Stimulated activated CD8-positive, alpha-beta memory T cell treated with anti-CD3 and anti-CD28 coated beads, Interleukin-2, amount 100 ng/mL, for 48 hours (primary cell): Measurements from ENCODE around the gene FBXO15.

Experiments
- DNase-seq, 2 donors: peaks; one replicate each; pipeline ENCODE4 v3.0.0-alpha.2; 2020; ENCODE audit warnings: low read depth in 2 of 2

FBXO15 gene

GRCh38 chr18:74113711-74114110 is 33.9 kb downstream of the FBXO15 start:
- no peak for DNase-seq

GRCh38 chr18:74110976-74111375 is 36.7 kb downstream of the FBXO15 start:
- no peak for DNase-seq

- no peak for DNase-seq
Measured at GRCh38 chr18:74110149-74110548, 37.5 kb downstream of the FBXO15 start.

GRCh38 chr18:74108460-74108859 is 39.2 kb downstream of the FBXO15 start:
- no peak for DNase-seq

GRCh38 chr18:74097803-74098202 is 49.8 kb downstream of the FBXO15 start:
- DNase-seq = no peak

- no peak for DNase-seq
Measured at GRCh38 chr18:74092922-74093321, 54.7 kb downstream of the FBXO15 start.

- DNase-seq = no peak
Measured at GRCh38 chr18:74084184-74084855, 63.3 kb downstream of the FBXO15 start.

GRCh38 chr18:74083557-74083952 is 64.1 kb downstream of the FBXO15 start:
- no peak for DNase-seq

GRCh38 chr18:74082742-74083556 is 64.7 kb downstream of the FBXO15 start:
- no peak for DNase-seq

GRCh38 chr18:74081966-74082741 is 65.5 kb downstream of the FBXO15 start:
- peak; percentile 41 to 50 for DNase-seq

GRCh38 chr18:74078257-74078656 is 69.4 kb downstream of the FBXO15 start:
- no peak for DNase-seq

GRCh38 chr18:74074668-74075564 is 72.7 kb downstream of the FBXO15 start:
- DNase-seq = no peak

- DNase-seq = no peak
Measured at GRCh38 chr18:74073957-74074667, 73.5 kb downstream of the FBXO15 start.

- DNase-seq = no peak
Measured at GRCh38 chr18:74069178-74070050, 78.2 kb downstream of the FBXO15 start.

- DNase-seq = no peak
Measured at GRCh38 chr18:74068296-74068695, 79.3 kb downstream of the FBXO15 start.

GRCh38 chr18:74066018-74066417 is 81.6 kb downstream of the FBXO15 start:
- DNase-seq = no peak

- no peak for DNase-seq
Measured at GRCh38 chr18:74065366-74065765, 82.3 kb downstream of the FBXO15 start.

GRCh38 chr18:74064510-74064909 is 83.1 kb downstream of the FBXO15 start:
- no peak for DNase-seq

- DNase-seq = no peak
Measured at GRCh38 chr18:74063557-74063956, 84.1 kb downstream of the FBXO15 start.

GRCh38 chr18:74063023-74063422 is 84.6 kb downstream of the FBXO15 start:
- DNase-seq = no peak
